K562 (cell line): ENCODE data around the gene CLCF1. TPM values are rescaled to one million over a fixed set of nuclear protein-coding genes. Genes with fewer than 3 reads are reported as not detected.
A peak's percentile ranks its signal among the peaks of the same experiment; 100 is the strongest.

Experiments
- ATAC-seq: fragments of 200-7000 bp; cut with Tn5 transposase; 3 replicates; pipeline ENCODE4 v1.9.1; 2020; ENCODE audit warnings: moderate library complexity
- BruUV-seq: library from RNA; stranded (reverse); fragments of 400-500 nt; replicated peaks from 2 replicates; lab custom pipeline; 2021; lab: Mats Ljungman, UMichigan
- CTCF ChIA-PET: fragments of 300-600 bp; formaldehyde crosslinking; extraction: SDS; loops from one replicate; lab custom pipeline; 2021; ENCODE audit warnings: low intra/inter-chr PET ratio; lab: Yijun Ruan, JAX
- POLR2A ChIA-PET: fragments of 300-600, 350-650 bp; sonication (Branson Sonifier 250); formaldehyde crosslinking; extraction: SDS; loops from one replicate; lab custom pipeline; 2021; ENCODE audit warnings: antibody characterized with exemption, inconsistent platforms; lab: Yijun Ruan, JAX
- DNase-seq, 4 experiments: peaks; one replicate each; pipeline versions ENCODE4 v3.0.0 to v3.0.0-alpha.2; 2011 to 2018; ENCODE audit warnings: low spot score in 3 of 4, mixed read lengths in 3 of 4; ENCODE audit errors: extremely low read depth in 1 of 4
- FAIRE-seq: peaks from 2 replicates; lab custom pipeline; 2011; peaks lifted over from hg19 to GRCh38; lab: Jason Lieb, UNC
- H2AFZ ChIP-seq: 2 replicates; pipeline ENCODE4 v1.6.0; 2011; ENCODE audit warnings: low read depth, low read length, control low read depth, inconsistent platforms
- H3K27ac ChIP-seq: fragments of 200-600 bp; 3 replicates; pipeline ENCODE4 v1.8.0; 2011; ENCODE audit warnings: low read depth, mild to moderate bottlenecking, control low read depth, inconsistent platforms, low read length, moderate library complexity, mixed read lengths; ENCODE audit errors: extremely low read depth
- H3K27me3 ChIP-seq, 2 experiments: fragments of 300-600 bp in 1 of 2; 2 replicates in 1 of 2; 3 replicates in 1 of 2; pipeline versions ENCODE4 v1.6.0 to v1.8.0; 2011; ENCODE audit warnings: inconsistent platforms in 2 of 2, low read length in 2 of 2, mild to moderate bottlenecking in 1 of 2, mixed read lengths in 1 of 2, moderate library complexity in 1 of 2; ENCODE audit not compliant: control insufficient read depth in 2 of 2, insufficient read depth in 2 of 2
- H3K36me3 ChIP-seq: fragments of 300-600 bp; 3 replicates; pipeline ENCODE4 v1.8.0; 2011; ENCODE audit warnings: mild to moderate bottlenecking, low read length, inconsistent platforms; ENCODE audit not compliant: control insufficient read depth, insufficient read depth
- H3K4me1 ChIP-seq, 2 experiments: fragments of 200-600 bp in 1 of 2; replicated peaks in 1 of 2; 2 replicates in 1 of 2; 3 replicates in 1 of 2; pipeline versions ENCODE4 v1.5.1 to v1.8.0; 2011; ENCODE audit warnings: inconsistent platforms in 2 of 2, low read length in 2 of 2, mild to moderate bottlenecking in 1 of 2, mixed read lengths in 1 of 2, moderate library complexity in 1 of 2; ENCODE audit not compliant: control insufficient read depth in 2 of 2, insufficient read depth in 2 of 2
- H3K4me2 ChIP-seq: 2 replicates; pipeline ENCODE4 v1.6.1; 2011; ENCODE audit warnings: low read length, control low read depth, inconsistent platforms, mixed read lengths; ENCODE audit not compliant: insufficient read depth
- H3K4me3 ChIP-seq: fragments of 200-600 bp; sonication (generic), shearing (Covaris generic); 2 replicates; pipeline ENCODE4 v1.5.1; 2016; ENCODE audit warnings: control low read depth, inconsistent platforms
- H3K79me2 ChIP-seq: fragments of 200-600 bp; 3 replicates; pipeline ENCODE4 v1.8.0; 2011; ENCODE audit warnings: low read length, inconsistent platforms; ENCODE audit not compliant: control insufficient read depth, insufficient read depth
- H3K9ac ChIP-seq, 2 experiments: 2 replicates each; pipeline versions ENCODE4 v1.6.0 to v1.6.1; 2011; ENCODE audit warnings: low read depth in 2 of 2, low read length in 2 of 2, control low read depth in 1 of 2, inconsistent platforms in 1 of 2, mild to moderate bottlenecking in 1 of 2, mixed read lengths in 1 of 2; ENCODE audit not compliant: insufficient read depth in 1 of 2
- H3K9me1 ChIP-seq: one replicate; pipeline ENCODE4 v1.6.0; 2011; ENCODE audit warnings: inconsistent platforms, mild to moderate bottlenecking, low read length, moderate library complexity; ENCODE audit not compliant: control insufficient read depth, insufficient read depth
- H3K9me3 ChIP-seq: replicated peaks from 2 replicates; pipeline ENCODE4 v1.5.1; 2011; ENCODE audit warnings: low read depth, low read length, inconsistent platforms; ENCODE audit not compliant: control insufficient read depth, insufficient read depth
- H4K20me1 ChIP-seq: replicated peaks from 2 replicates; pipeline ENCODE4 v1.6.1; 2011; ENCODE audit warnings: low read length, inconsistent platforms, mixed read lengths; ENCODE audit not compliant: control insufficient read depth, insufficient read depth
- ARID3A ChIP-seq: IDR thresholded peaks from 2 replicates; pipeline ENCODE4 v1.6.1; 2012; ENCODE audit warnings: low read depth, low read length, improper control_type of control experiment, borderline replicate concordance
- CEBPZ ChIP-seq: fragments of 150-350 bp; IDR thresholded peaks from 2 replicates; pipeline ENCODE4 v1.6.1; 2014; ENCODE audit warnings: low read depth, mild to moderate bottlenecking, low read length, borderline replicate concordance
- MBD2 ChIP-seq: sonication (generic); IDR thresholded peaks from 2 replicates; pipeline ENCODE4 v1.6.1; 2016; ENCODE audit warnings: low read depth, borderline replicate concordance
- MCM7 ChIP-seq, 2 experiments: fragments of 450-650 bp; IDR thresholded peaks; 2 replicates each; pipeline ENCODE4 v1.6.1; 2016 to 2018
- RCOR1 ChIP-seq, 2 experiments: IDR thresholded peaks; 2 replicates each; pipeline ENCODE4 v1.6.1; 2012; ENCODE audit warnings: low read depth in 2 of 2, low read length in 2 of 2, borderline replicate concordance in 1 of 2, improper control_type of control experiment in 1 of 2
- RFX1 ChIP-seq: fragments of 450-650 bp; IDR thresholded peaks from 2 replicates; pipeline ENCODE4 v1.6.1; 2016; ENCODE audit warnings: mild to moderate bottlenecking, moderate library complexity
- TCF7L2 ChIP-seq: fragments of 150-350 bp; IDR thresholded peaks from 2 replicates; pipeline ENCODE4 v1.6.1; 2016; ENCODE audit warnings: low read depth, mild to moderate bottlenecking, low read length, moderate library complexity
- XRCC5 ChIP-seq: fragments of 200-400 bp; formaldehyde crosslinking; IDR thresholded peaks from 2 replicates; pipeline ENCODE4 v1.6.1; 2017; ENCODE audit warnings: low read depth, mild to moderate bottlenecking, low read length
- ZC3H11A ChIP-seq: IDR thresholded peaks from 2 replicates; pipeline ENCODE4 v1.6.1; 2012; ENCODE audit warnings: low read depth, low read length, improper control_type of control experiment
- ZFP36 ChIP-seq: fragments of 150-350 bp; IDR thresholded peaks from 2 replicates; pipeline ENCODE4 v1.6.1; 2018; ENCODE audit warnings: low read length, low read depth; ENCODE audit not compliant: partially characterized antibody
- WGBS: fragments of 100-300 bp; shearing (Covaris generic); methylation state at CpG from one replicate; pipeline ENCODE4 v1.1.6; 2016; ENCODE audit warnings: low coverage, mixed read lengths; ENCODE audit not compliant: insufficient coverage; ENCODE audit errors: missing lambda C conversion rate; 5-methylcytosine and 5-hydroxymethylcytosine counted together
- in situ Hi-C: fragments of 300-500 bp; cut with MboI; formaldehyde crosslinking; loops from 4 replicates; pipeline ENCODE4 v1.15.0; 2018; ENCODE audit warnings: inconsistent platforms, mixed read lengths
- intact Hi-C: fragments of 100-400 bp; cut with micrococcal nuclease; formaldehyde crosslinking; loops from 2 replicates; pipeline ENCODE4 v1.14.2; 2022
- polyA plus RNA-seq, 8 experiments: library from polyadenylated mRNA; depleted of rRNA in 4 of 8; stranded (reverse) in 5 of 8; unstranded in 3 of 8; fragments of >200 nt; fragmentation: Nextera tagmentation in 2 of 8; fragmentation: Illumina TruSeq in 1 of 8; extraction: Ambion mirVana in 2 of 8; extraction: Trizol in 1 of 8; gene quantifications; 2 replicates each; pipeline versions ENCODE4 v1.2.1 to v1.2.3, GENCODE V29; 2011 to 2014; ENCODE audit warnings: inconsistent platforms in 1 of 8, missing spikeins in 1 of 8
- total RNA-seq, 7 experiments: library from RNA; depleted of rRNA in 6 of 7; stranded (reverse); fragments of >200 nt in 6 of 7; fragmentation: Illumina TruSeq in 2 of 7; extraction: Trizol in 2 of 7; gene quantifications; 2 replicates each; pipeline versions ENCODE4 v1.2.1 to v1.2.3, GENCODE V29; 2011 to 2021; ENCODE audit warnings: low replicate concordance in 1 of 7
- TF ChIP-seq, protein P1 (sequence below): sonication (generic); formaldehyde crosslinking; IDR thresholded peaks from 2 replicates; pipeline ENCODE4 v1.8.0; 2022; ENCODE audit warnings: mild to moderate bottlenecking, missing genetic modification reagents

The CLCF1 gene
- total and polyA plus RNA-seq, 9 of the 15 experiments (the other 6 are each of a cell fraction or from before 2014, with no cell fraction given) = 0.49 to 5.8 (median 3.0) TPM

GRCh38 chr11:67317888-67318555 is 55.4 kb downstream of the CLCF1 start:
- no peak for FAIRE-seq
- ATAC-seq = peak; percentile 27
- under 1% methylated on average over 43 of the region's 53 CpGs for WGBS
- BruUV-seq = TSS peak; percentile 72
- peak in 2 of 4 experiments; percentile 16 to 72 for DNase-seq
- ChIA-PET POLR2A (interaction anchor here (0.6 to 1.7 kb wide), 20 partner anchors 10 to 850 kb away, joined by 3 to 10 read pairs (median 5); partner anchors contain the start of genes ANKRD13D, CLCF1, GRK2 and POLD4), CTCF (interaction anchor here (0.9 to 3.1 kb wide), 8 partner anchors 28 to 263 kb away, joined by 3 to 35 read pairs (median 8); partner anchors contain the start of genes ANKRD13D and GRK2)
- Histone ChIP-seq H3K79me2 (peaks cover 6% of the 10 kb centered on the region; the same call in 1 of the 3 replicates), H2AFZ (peak overlapping the region; percentile 95), H4K20me1 (no peaks in the 10 kb centered on the region), H3K9ac (peak overlapping the region; percentile 56 to 93), H3K4me1 (peaks cover 29 to 32% of the 10 kb centered on the region in 2 experiments), H3K4me2 (peak overlapping the region; percentile 87), H3K4me3 (peak overlapping the region; percentile 57), H3K36me3 (no peaks in the 10 kb centered on the region; the same call in 2 of the 3 replicates), H3K9me3 (no peaks in the 10 kb centered on the region), H3K9me1 (no peaks in the 10 kb centered on the region), H3K27ac (peak overlapping the region; percentile 24; the same call in 2 of the 3 replicates), H3K27me3 (no peaks in the 10 kb centered on the region)
- in situ Hi-C loops = loop anchor here (5.0 kb wide), 1 partner anchor 236 kb away; no protein-coding TSS in a partner anchor
- intact Hi-C loops = loop anchor here (1.0 to 2.0 kb wide), 4 partner anchors 29 to 237 kb away; partner anchors contain the start of gene ANKRD13D
- TF ChIP-seq ARID3A (no peak), ZC3H11A (no peak), MCM7 (IDR thresholded peaks at IDR 0.05) (no peak), TCF7L2 (no peak), ZFP36 (no peak), RFX1 (no peak), MBD2 (no peak), CEBPZ (no peak), RCOR1 (IDR thresholded peaks at IDR 0.05; ENCODE audit: borderline replicate concordance in 1 of 2, low read depth in 2 of 2, low read length in 2 of 2) (no peak), XRCC5 (0 out of 2 replicates have a peak, but pooled peaks have one; percentile 1)
- TF ChIP-seq, protein P1, sequence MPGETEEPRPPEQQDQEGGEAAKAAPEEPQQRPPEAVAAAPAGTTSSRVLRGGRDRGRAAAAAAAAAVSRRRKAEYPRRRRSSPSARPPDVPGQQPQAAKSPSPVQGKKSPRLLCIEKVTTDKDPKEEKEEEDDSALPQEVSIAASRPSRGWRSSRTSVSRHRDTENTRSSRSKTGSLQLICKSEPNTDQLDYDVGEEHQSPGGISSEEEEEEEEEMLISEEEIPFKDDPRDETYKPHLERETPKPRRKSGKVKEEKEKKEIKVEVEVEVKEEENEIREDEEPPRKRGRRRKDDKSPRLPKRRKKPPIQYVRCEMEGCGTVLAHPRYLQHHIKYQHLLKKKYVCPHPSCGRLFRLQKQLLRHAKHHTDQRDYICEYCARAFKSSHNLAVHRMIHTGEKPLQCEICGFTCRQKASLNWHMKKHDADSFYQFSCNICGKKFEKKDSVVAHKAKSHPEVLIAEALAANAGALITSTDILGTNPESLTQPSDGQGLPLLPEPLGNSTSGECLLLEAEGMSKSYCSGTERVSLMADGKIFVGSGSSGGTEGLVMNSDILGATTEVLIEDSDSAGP (CRISPR knock-in tag) = no peak
